Peyer's patch (tissue), 4 donors: ENCODE results near the gene RASA1. TPM values are rescaled to one million over a fixed set of nuclear protein-coding genes. Genes with fewer than 3 reads are reported as not detected.

ENCODE experiments used
- DNase-seq, 3 donors: peaks; one replicate each; pipeline ENCODE4 v3.0.0-alpha.2; 2017 to 2019
- H3K27ac ChIP-seq, 4 donors: fragments of 200-600 bp; sonication (generic); one replicate each; pipeline ENCODE4 v1.5.1; 2016 to 2019
- H3K27me3 ChIP-seq, 2 donors: fragments of 200-600 bp; sonication (generic); one replicate each; pipeline ENCODE4 v1.5.1; 2019
- H3K36me3 ChIP-seq, 3 donors: fragments of 200-600 bp; sonication (generic); one replicate each; pipeline ENCODE4 v1.5.1; 2016 to 2019
- H3K4me1 ChIP-seq, 4 donors: fragments of 200-600 bp; sonication (generic); one replicate each; pipeline ENCODE4 v1.5.1; 2016 to 2019
- H3K4me3 ChIP-seq, 4 donors: fragments of 200-600 bp; sonication (generic); 1 replicate in 3 of 4; 2 replicates in 1 of 4; pipeline ENCODE4 v1.5.1; 2016 to 2019; ENCODE audit warnings: mild to moderate bottlenecking in 1 of 4
- H3K9me3 ChIP-seq, 4 donors: fragments of 200-600 bp; sonication (generic); one replicate each; pipeline ENCODE4 v1.5.1; 2016 to 2019; ENCODE audit warnings: mild to moderate bottlenecking in 1 of 4
- POLR2A ChIP-seq, 2 donors: fragments of 450-650 bp; IDR thresholded peaks; one replicate each; pipeline ENCODE4 v1.5.1; 2017; ENCODE audit warnings: antibody characterized with exemption in 2 of 2, mild to moderate bottlenecking in 2 of 2, moderate library complexity in 2 of 2
- total RNA-seq, 4 donors: library from RNA; depleted of rRNA; stranded (reverse); fragments of >200 nt; gene quantifications; one replicate each; pipeline ENCODE4 v1.1.0, GENCODE V29; 2016
- TF ChIP-seq, protein P1 (sequence below), 6 experiments: fragments of 450-650 bp in 4 of 6; fragments of 200-600 bp in 2 of 6; sonication (generic) in 1 of 6; IDR thresholded peaks; one replicate each; pipeline ENCODE4 v1.5.1; 2017 to 2019; ENCODE audit warnings: antibody characterized with exemption in 6 of 6, mild to moderate bottlenecking in 3 of 6, moderate library complexity in 1 of 6

Gene RASA1
- total RNA-seq, 4 donors from 2014 or later = 20.9 to 52.0 (median 23.5) TPM

DNA sequence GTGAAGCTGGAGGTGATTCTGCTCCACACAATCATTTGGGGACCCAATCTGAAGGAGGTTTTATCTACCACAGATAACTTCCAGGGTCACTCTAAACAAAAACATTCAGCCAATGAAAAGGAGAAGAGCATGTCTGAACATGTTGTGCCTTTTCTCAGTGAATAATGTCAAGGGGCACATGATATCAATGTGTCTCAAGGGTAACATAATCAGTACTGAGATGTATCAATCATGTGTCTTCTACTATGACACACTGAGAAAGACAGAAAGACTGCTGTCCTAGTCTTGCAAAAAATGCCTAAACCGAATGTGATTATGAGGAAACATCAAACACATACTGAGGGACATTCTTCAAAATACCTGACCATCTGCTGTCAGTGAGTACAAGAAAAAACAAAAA lies 25.4 kb upstream of the RASA1 start:
- Histone ChIP-seq H3K4me3 (no peak overlapping the region), H3K36me3 (no peaks in the 10 kb centered on the region), H3K27me3 (no peaks in the 10 kb centered on the region), H3K4me1 (no peaks in the 10 kb centered on the region), H3K9me3 (no peaks in the 10 kb centered on the region), H3K27ac (no peak overlapping the region)
- TF ChIP-seq, protein P1, sequence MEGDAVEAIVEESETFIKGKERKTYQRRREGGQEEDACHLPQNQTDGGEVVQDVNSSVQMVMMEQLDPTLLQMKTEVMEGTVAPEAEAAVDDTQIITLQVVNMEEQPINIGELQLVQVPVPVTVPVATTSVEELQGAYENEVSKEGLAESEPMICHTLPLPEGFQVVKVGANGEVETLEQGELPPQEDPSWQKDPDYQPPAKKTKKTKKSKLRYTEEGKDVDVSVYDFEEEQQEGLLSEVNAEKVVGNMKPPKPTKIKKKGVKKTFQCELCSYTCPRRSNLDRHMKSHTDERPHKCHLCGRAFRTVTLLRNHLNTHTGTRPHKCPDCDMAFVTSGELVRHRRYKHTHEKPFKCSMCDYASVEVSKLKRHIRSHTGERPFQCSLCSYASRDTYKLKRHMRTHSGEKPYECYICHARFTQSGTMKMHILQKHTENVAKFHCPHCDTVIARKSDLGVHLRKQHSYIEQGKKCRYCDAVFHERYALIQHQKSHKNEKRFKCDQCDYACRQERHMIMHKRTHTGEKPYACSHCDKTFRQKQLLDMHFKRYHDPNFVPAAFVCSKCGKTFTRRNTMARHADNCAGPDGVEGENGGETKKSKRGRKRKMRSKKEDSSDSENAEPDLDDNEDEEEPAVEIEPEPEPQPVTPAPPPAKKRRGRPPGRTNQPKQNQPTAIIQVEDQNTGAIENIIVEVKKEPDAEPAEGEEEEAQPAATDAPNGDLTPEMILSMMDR (IDR thresholded peaks at IDR 0.05) = no peak
- no peak for TF ChIP-seq POLR2A (IDR thresholded peaks at IDR 0.05)
- DNase-seq = no peak

DNA sequence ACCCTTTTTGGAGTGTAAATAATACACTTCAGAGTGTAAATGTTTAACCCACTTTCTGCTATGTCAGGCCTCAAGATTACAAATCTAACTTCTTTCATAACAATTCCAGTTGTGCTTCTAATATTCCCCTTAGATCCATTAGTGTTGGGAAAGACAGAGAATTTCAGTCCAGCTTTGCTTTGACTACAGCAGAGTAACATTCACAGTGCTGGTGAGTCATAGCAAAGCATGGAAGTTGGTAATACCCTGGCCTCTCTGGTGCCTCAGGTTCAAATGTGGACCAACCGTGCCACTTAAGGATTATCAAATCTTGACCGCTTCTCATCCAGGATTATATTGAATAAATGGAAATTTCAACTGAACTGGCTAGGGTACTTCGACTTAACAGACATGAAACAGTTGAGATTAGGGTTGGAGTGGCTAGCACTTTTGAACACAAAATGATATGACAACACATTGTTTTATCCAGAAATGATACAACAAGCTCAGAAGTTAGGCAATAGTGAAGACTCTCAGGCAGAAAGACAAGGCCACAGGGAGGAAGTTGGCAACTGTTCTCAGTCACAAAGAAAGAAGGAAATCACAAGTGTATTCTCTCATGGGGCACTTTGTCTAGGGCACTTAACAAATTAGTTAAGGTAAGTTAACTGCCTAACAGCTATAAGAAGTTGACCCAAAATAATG lies 24.4 kb upstream of the RASA1 start:
- Histone ChIP-seq H3K27me3 (no peaks in the 10 kb centered on the region), H3K36me3 (no peaks in the 10 kb centered on the region), H3K9me3 (no peaks in the 10 kb centered on the region), H3K4me1 (no peaks in the 10 kb centered on the region), H3K27ac (no peak overlapping the region), H3K4me3 (no peak overlapping the region)
- TF ChIP-seq, protein P1 (IDR thresholded peaks at IDR 0.05) = no peak
- TF ChIP-seq POLR2A (IDR thresholded peaks at IDR 0.05) = no peak
- DNase-seq = no peak

DNA sequence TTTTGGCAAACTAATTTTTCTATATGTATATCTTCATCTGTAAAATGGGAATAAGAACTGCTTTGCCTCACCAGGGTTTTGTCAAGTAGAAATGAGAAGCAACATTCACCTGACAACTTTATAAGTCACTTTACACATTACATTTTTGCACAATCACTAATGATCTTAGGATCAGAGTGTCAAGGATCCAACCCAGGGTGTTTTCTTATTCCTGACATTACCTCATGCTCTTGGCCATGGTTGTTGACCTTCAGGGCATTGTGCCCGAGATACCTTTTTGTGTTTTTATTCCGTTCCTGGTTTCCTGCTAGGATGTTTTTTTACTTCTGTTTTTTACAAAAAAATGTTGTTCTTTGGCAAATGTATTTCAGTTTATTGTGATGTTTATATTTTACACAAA lies 22.2 kb upstream of the RASA1 start:
- H3K4me1 ChIP-seq = no peaks in the 10 kb centered on the region
- no peaks in the 10 kb centered on the region for H3K27me3 ChIP-seq
- DNase-seq = no peak
- H3K4me3 ChIP-seq = no peak overlapping the region
- H3K36me3 ChIP-seq = no peaks in the 10 kb centered on the region
- H3K27ac ChIP-seq = no peak overlapping the region
- TF ChIP-seq, protein P1 (IDR thresholded peaks at IDR 0.05) = no peak
- TF ChIP-seq POLR2A (IDR thresholded peaks at IDR 0.05) = no peak
- no peaks in the 10 kb centered on the region for H3K9me3 ChIP-seq

DNA sequence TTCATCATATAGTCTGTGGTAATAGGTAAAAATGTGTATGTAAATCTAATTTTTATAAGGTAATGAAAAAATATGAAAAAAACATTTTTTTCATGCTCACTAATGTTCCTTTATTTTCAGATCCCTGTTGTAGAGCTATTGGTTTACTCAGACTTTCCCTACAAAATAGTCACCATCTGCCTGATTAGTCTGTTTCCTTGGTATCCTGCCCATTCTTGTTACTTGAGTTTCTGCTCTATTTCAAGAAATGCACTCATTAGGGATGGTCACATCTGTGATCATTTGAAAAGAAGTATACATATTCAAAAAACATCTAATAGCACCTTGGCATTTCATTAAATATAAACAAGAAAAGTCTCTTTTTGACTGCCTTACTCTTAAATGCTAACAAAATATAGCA lies 21.6 kb upstream of the RASA1 start:
- no peaks in the 10 kb centered on the region for H3K36me3 ChIP-seq
- no peak for DNase-seq
- H3K4me1 ChIP-seq = no peaks in the 10 kb centered on the region
- H3K4me3 ChIP-seq = no peak overlapping the region
- no peaks in the 10 kb centered on the region for H3K9me3 ChIP-seq
- TF ChIP-seq POLR2A (IDR thresholded peaks at IDR 0.05) = no peak
- TF ChIP-seq, protein P1 (IDR thresholded peaks at IDR 0.05) = no peak
- H3K27ac ChIP-seq = no peak overlapping the region
- no peaks in the 10 kb centered on the region for H3K27me3 ChIP-seq

DNA sequence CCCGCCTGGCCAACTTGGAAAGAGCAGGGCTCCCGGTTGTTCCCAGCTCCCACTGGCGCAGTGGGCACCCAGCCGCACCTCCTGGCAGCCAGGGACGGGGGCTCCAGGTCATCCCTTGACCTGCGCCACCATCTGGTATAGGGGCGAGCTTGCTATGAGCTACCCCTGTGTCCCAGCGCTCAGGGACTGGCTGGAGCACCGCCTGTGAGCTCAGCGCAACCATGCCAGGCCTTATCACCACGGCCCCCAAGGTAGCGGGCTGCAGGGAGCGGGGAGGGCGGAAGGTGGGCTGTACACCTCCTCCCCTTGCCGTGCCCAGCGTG lies 15.4 kb upstream of the RASA1 start:
- H3K4me3 ChIP-seq = no peak overlapping the region
- H3K9me3 ChIP-seq = no peaks in the 10 kb centered on the region
- no peak for TF ChIP-seq POLR2A (IDR thresholded peaks at IDR 0.05)
- TF ChIP-seq, protein P1 (IDR thresholded peaks at IDR 0.05) = no peak
- H3K36me3 ChIP-seq = no peaks in the 10 kb centered on the region
- no peak for DNase-seq
- H3K27me3 ChIP-seq = no peaks in the 10 kb centered on the region
- no peak overlapping the region for H3K27ac ChIP-seq
- H3K4me1 ChIP-seq = no peaks in the 10 kb centered on the region

DNA sequence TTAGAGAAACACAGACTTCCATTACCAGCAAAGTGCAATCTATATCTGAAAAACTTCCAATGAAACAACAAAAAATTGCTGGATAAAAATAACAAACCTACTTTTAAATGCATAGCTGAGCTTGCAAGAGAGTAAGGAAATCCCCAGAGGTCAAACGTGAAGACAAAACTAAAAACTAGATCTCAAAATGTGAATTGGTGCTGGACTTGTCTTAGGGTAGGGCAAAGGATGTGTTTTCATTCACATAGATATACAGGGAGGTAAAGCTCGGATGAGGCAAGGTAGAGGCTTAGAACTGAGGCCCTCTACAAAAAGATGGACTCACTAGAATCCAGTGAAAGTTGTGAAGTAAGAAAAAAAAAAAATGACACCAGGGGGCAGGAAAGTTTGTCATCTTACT lies 13.6 kb upstream of the RASA1 start:
- no peaks in the 10 kb centered on the region for H3K4me1 ChIP-seq
- H3K4me3 ChIP-seq = no peak overlapping the region
- H3K27me3 ChIP-seq = no peaks in the 10 kb centered on the region
- H3K36me3 ChIP-seq = no peaks in the 10 kb centered on the region
- TF ChIP-seq, protein P1 (IDR thresholded peaks at IDR 0.05) = no peak
- TF ChIP-seq POLR2A (IDR thresholded peaks at IDR 0.05) = no peak
- no peak overlapping the region for H3K27ac ChIP-seq
- no peak for DNase-seq
- H3K9me3 ChIP-seq = no peaks in the 10 kb centered on the region
